Central memory CD8-positive, alpha-beta T cell (primary cell): ENCODE data around the gene SIK3.
A peak's percentile ranks its signal among the peaks of the same experiment; 100 is the strongest.
"Not testable (repeated sequence)": the region's sequence is repeated elsewhere in the genome, so short reads cannot be mapped to it uniquely, and the experiment has no call there.

Experiments
- ATAC-seq: fragments of 150-1000 bp; cut with Tn5 transposase; replicated peaks from 2 replicates; pipeline ENCODE4 v1.10.0; 2022; ENCODE audit warnings: mild to moderate bottlenecking, moderate FRiP score, moderate number of reproducible peaks; ENCODE audit not compliant: poor library complexity, severe bottlenecking; ENCODE audit errors: extremely low read depth
- DNase-seq, 2 donors: peaks; one replicate each; pipeline ENCODE4 v3.0.0; 2021; ENCODE audit warnings: low spot score in 2 of 2
- H3K27ac Mint-ChIP-seq: one replicate; pipeline ENCODE4 v1.8.0; 2022; ENCODE audit warnings: low read depth, mild to moderate bottlenecking, moderate library complexity, mixed read lengths
- H3K27me3 Mint-ChIP-seq: one replicate; pipeline ENCODE4 v1.8.0; 2022; ENCODE audit warnings: mixed read lengths
- H3K36me3 Mint-ChIP-seq: one replicate; pipeline ENCODE4 v1.8.0; 2022; ENCODE audit warnings: mild to moderate bottlenecking, moderate library complexity, mixed read lengths; ENCODE audit not compliant: insufficient read depth
- H3K4me1 Mint-ChIP-seq: one replicate; pipeline ENCODE4 v1.8.0; 2022; ENCODE audit warnings: mixed read lengths
- H3K4me3 Mint-ChIP-seq: one replicate; pipeline ENCODE4 v1.8.0; 2022; ENCODE audit warnings: mild to moderate bottlenecking, moderate library complexity, mixed read lengths
- H3K9me3 Mint-ChIP-seq: one replicate; pipeline ENCODE4 v1.8.0; 2022; ENCODE audit warnings: mixed read lengths

The SIK3 gene

DNA sequence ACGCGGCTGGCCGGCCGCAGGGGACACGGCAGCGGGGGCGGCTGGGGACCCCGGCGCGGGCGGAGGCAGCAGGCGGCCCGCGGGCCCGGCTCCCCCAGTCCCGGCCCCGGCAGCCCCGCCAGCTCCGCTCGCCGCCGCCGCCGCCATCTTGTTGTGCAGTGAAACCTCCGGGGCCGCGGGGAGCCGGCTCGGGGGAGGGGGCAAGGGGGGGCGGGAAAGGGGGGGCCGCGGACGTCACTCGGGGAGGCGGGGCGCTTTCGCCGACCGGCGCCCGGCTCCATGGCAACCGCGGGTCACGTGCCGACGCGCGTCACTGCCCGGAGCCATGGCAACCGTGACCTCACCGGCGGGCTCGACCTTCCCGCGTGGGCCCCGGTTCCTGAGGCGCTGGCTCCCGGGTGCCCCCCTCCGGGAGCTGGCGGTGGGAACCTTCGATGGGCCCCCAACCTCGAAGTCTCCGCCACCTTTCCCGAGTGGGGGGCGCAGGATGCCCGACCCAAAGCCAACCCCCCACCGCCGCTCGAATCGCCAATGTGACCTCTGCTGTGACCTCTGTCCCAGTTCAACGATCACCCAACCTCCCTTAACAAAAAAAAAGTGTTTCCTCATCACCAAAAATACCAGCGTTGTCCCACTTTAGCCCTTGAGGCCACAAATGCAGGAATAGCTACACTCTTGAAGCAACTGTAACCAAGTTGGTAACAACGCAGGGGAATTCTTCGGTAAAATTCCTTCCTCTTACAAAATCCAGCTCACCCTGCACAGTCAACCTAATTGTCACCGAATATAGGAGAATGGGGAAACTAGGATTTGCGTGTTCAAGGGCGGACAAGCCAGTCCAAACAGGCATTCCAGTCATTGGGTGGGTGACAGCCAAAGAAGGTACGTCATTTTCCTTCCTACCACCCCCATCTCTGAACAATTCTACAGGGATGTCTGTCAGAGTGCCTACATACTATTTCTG, at the start of gene SIK3:
Gene SIK3 (minus strand): TSS at position 160 of the 964 bp plus-strand sequence. CDS start 13 bp downstream, at position 147.
- Mint-ChIP-seq H3K4me3 (peak within 1 kb of the TSS; percentile 88), H3K4me1 (peaks cover 53% of the 10 kb centered on the region), H3K27me3 (no peaks in the 10 kb centered on the region), H3K9me3 (no peaks in the 10 kb centered on the region), H3K36me3 (peaks cover 34% of the 10 kb centered on the region), H3K27ac (peak within 1 kb of the TSS; percentile 99)
- peak; percentile 85 to 91 for DNase-seq
- ATAC-seq = peak; percentile 74

DNA sequence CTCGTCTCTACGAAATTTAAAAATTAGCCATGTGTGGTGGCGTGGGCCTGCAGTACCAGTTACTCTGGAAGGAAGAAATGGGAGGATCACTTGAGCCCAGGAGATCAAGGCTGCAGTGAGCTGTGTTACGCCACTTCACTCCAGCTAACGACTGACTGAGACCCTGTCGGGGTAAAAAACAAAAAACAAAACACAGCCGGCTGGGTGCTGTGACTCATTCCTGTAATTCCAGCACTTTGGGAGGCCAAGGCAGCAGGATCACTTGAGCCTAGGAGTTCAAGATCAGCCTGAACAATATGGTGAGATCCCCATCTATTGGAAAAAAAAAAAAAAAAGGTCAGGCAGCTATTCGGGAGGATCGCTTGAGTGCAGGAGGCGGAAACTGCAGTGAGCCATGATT, 48.3 kb upstream of the SIK3 start:
- no peak overlapping the region for H3K27ac Mint-ChIP-seq

DNA sequence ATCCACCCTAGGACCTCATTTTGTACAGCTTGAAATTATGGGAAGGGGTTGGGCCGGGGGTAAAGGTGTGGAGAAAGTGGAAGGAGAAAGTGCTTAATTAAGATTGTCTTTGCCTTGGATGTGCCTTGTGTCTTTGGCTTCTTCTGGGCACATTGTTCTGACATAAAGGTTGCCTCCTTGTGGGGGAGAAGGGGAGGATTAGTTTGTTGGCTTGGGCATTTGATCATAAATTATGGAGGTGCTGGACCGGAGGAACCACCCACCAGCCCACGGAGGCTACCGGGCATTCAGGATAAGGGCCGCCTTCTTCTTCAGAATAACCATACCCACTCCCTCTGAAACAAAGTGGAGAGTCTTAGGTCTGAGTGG, 47.1 kb upstream of the SIK3 start:
- ATAC-seq = no peak
- H3K4me1 Mint-ChIP-seq = peaks cover 41% of the 10 kb centered on the region

More for the DNA sequence above, 48.3 kb upstream of the SIK3 start:
- Mint-ChIP-seq H3K36me3 (peaks cover 37% of the 10 kb centered on the region), H3K27me3 (peaks cover 5% of the 10 kb centered on the region), H3K4me3 (peak overlapping the region; percentile 97), H3K4me1 (peaks cover 41% of the 10 kb centered on the region), H3K9me3 (no peaks in the 10 kb centered on the region)
- DNase-seq = no peak
- no peak for ATAC-seq

DNA sequence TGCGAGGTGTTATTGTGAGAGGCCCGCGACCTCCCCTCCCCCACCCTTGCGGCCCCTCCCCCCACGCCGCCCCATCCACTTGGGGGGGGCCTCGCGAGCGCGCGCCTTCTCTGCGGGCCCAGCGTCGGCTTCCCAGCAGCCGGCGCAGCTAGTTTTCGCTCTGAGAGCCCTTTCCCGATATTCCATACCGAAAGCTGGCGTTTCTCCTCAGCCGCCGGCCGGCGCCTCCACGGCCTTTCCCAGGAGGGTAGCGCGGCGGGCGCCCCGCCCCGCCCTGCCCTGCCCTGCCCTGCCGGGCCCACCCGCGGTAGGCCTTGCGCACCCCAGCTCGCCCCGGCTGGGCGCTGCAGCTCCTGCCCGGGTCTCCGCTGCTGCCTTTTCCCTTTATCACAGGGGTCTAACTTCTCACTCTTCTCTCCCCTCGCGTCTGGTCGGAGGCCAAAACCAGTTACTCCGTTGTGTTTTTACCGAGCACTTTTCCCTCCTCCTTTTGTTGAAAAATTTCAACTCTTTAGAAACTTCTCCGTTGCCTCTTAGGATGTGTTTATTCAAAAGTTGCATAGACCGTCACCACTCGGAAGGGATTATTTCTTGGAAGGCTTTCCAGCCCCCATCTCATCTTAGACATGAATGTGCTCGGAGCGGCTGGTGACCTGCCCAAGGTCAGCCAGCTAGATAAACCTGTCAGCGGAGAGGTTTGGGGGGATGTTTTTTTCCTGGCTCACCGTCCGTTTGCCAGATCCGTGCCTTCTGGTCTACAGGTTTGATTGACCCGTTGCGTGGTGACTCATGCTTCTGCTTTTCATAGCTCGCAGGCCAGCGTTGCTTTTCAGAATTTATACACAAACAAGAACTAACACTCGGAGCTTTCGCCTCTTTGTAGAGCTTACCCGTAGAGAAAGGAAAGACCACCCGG, 46.5 kb upstream of the SIK3 start:
- no peaks in the 10 kb centered on the region for H3K9me3 Mint-ChIP-seq
- peaks cover 23% of the 10 kb centered on the region for H3K27me3 Mint-ChIP-seq
- peak overlapping the region; percentile 97 for H3K4me3 Mint-ChIP-seq
- H3K27ac Mint-ChIP-seq = peak overlapping the region; percentile 89
- H3K36me3 Mint-ChIP-seq = peaks cover 31% of the 10 kb centered on the region
- DNase-seq (no peak), ATAC-seq (peak; percentile 59)
- H3K4me1 Mint-ChIP-seq = peaks cover 41% of the 10 kb centered on the region

More for the DNA sequence above, 47.1 kb upstream of the SIK3 start:
- Mint-ChIP-seq H3K9me3 (no peaks in the 10 kb centered on the region), H3K4me3 (peak overlapping the region; percentile 97), H3K27me3 (peaks cover 17% of the 10 kb centered on the region), H3K27ac (peak overlapping the region; percentile 89), H3K36me3 (peaks cover 34% of the 10 kb centered on the region)
- no peak for DNase-seq

DNA sequence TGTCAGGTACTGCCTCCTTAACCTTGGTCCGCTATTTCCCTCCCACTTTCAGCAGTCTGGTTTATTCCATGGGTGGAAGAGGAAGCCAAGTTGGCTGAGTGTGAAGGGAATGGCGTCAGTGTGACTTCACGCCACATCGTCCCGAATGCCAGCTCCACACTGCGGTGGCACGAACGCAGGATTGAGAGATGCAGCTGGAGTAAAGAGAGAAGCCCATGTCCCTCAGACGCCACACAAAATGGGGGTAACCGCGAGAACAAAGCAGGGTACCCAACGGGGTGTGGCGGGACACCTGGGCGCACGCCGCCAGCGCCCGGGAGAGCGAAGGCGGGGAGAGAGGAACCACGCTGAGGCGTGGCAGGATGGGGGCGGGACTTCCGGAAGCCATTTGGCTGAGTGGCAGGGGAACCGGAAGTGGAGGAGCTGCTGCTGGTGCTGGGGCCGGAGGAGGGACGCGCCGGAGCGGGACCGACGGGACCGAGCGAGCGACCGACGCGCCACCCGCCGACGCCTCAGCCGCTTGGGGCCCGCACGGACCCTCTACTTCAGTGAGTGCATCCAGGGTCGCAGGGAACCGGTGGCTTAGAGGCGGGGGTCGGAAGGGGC, 45.7 kb upstream of the SIK3 start, which contains the start of gene PAFAH1B2:
Gene PAFAH1B2 (plus strand): TSS at position 417 of the 606 bp plus-strand sequence. CDS start 8,161 bp downstream, outside the sequence.
- DNase-seq (peak; percentile 84 to 89), ATAC-seq (peak; percentile 91)
- Mint-ChIP-seq H3K36me3 (peaks cover 27% of the 10 kb centered on the region), H3K4me3 (peak within 1 kb of the TSS; percentile 97), H3K4me1 (peaks cover 41% of the 10 kb centered on the region), H3K27me3 (peaks cover 28% of the 10 kb centered on the region), H3K27ac (peak within 1 kb of the TSS; percentile 89), H3K9me3 (no peaks in the 10 kb centered on the region)

DNA sequence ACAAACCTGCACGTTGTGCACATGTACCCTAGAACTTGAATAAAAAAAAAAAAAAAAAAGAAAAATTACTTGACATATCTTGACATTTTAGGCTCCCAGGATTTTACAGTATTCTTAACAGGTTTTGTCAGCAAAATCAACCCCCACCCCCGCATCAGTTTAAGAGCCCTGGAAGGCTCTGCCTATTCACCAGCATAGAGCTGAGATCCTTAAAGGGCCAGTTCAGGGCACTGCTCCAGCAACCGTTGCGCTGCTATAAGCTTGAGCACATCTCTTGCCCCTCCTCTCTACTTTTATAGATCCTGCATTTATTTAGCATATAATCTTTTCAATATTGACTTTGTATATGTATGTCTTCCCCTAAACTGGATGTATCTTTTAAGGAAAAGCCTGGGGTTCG, 45.2 kb upstream of the SIK3 start:
- peak; percentile 38 for ATAC-seq
- Mint-ChIP-seq H3K9me3 (no peaks in the 10 kb centered on the region), H3K4me3 (peak overlapping the region; percentile 97), H3K27me3 (peaks cover 28% of the 10 kb centered on the region), H3K27ac (peak overlapping the region; percentile 89), H3K36me3 (peaks cover 27% of the 10 kb centered on the region), H3K4me1 (peaks cover 41% of the 10 kb centered on the region)
- no peak for DNase-seq

DNA sequence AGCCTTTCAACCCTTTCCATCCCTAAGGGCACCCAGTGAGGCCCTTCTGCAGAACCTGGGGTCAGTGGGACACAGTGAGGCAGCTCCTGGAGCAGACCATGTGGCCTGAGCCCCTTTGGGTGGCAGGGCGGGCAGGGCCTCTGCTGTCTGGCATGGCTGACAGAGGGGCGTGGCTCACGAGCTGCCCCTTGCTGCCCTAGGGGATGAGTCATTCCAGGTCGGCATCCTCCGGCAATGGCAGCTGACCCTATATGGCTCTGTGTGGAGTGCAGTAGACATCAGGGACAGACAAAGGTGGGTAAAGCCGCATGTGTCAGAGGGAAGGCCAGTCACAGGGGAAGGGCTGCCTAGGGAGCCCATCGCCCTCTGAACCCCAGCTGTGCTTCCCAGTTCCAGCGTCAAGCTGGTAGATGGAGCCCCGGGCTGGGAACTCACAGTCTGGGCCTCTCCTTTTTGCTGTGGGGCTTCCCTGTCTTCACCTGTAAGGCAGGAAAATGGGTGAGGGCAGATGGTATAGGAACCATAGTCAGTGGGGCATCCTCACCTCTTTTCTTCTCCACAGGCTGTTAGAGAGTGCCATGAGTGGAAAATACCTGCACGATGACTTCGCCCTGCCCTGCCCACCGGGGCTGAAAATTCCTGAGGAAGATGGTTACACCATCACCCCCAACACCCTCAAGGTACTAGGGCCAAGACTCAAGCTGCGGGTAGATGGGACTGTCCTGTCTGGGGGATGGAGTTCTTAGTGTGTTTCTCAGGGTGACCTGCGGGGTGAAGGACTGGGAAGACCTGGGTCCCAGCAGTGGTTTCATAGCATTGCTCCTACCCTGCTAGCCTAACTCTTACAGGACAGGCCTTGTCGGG, 39.2 kb upstream of the SIK3 start:
- not testable (repeated sequence) for H3K4me1 Mint-ChIP-seq

DNA sequence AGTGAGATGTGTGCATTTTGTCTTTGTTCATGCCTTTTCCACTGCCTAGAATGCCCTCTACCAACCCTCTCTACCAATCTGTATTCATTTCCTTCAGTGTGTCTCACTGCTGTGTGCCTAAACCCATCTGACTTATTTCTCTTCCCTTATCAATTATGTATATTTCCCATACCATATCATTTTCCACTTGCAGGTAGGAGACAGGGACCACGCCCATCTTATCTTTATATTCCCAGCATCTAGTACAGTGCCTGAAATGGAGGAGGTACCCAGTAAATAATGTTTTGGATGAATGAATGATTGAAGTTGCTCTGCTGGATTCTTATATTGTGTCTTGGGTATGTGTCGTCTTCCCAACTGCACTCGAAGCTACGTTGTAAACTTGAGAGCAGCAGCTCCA, 36.8 kb upstream of the SIK3 start:
- H3K27ac Mint-ChIP-seq, H3K27me3 Mint-ChIP-seq, H3K36me3 Mint-ChIP-seq, H3K4me1 Mint-ChIP-seq, H3K9me3 Mint-ChIP-seq, ATAC-seq, H3K4me3 Mint-ChIP-seq, DNase-seq: not testable (repeated sequence)

More for the DNA sequence above, 39.2 kb upstream of the SIK3 start:
- not testable (repeated sequence) for H3K36me3 Mint-ChIP-seq, DNase-seq, H3K9me3 Mint-ChIP-seq, ATAC-seq, H3K4me3 Mint-ChIP-seq, H3K27ac Mint-ChIP-seq
- peaks cover 28% of the 10 kb centered on the region for H3K27me3 Mint-ChIP-seq

DNA sequence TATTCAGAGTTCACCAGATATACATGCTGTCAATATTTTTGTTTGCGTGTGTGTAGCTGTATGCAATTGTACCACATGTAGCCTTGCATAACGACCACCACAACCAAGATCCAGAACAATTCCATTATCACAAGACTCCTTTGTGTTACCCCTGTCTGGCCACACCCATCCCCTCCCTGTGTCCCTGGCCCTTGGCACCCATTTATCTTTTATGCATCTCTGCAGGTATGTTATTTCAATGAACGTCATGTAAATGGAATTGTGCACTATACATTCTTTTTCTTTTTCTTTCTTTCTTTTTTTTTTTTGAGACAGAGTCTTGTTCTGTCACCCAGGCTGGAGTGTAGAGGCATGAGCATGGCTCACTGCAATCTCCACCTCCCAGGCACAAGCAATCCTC, 36.2 kb upstream of the SIK3 start:
- H3K36me3 Mint-ChIP-seq = no peaks in the 10 kb centered on the region
- no peaks in the 10 kb centered on the region for H3K9me3 Mint-ChIP-seq
- peaks cover 2% of the 10 kb centered on the region for H3K27me3 Mint-ChIP-seq
- H3K27ac Mint-ChIP-seq = no peak overlapping the region
- DNase-seq (no peak), ATAC-seq (no peak)
- H3K4me3 Mint-ChIP-seq = no peak overlapping the region
- H3K4me1 Mint-ChIP-seq = no peaks in the 10 kb centered on the region

DNA sequence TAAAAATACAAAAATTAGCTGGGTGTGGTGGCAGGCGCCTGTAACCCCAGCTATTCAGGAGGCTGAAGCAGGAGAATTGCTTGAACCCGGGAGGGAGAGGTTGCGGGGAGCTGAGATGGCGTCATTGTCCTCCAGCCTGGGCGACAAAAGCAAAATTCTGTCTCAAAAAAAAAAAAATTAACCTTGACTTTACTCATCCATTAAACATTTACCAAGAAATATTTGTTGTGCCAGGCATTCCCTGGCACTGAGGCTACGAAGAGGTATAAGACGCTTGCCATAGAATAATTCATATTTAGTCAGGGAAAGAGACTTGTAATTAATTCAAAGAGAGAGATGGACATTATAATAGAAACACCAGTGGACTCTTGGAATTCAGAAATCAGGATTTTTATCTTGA, 32.7 kb upstream of the SIK3 start:
- no peak overlapping the region for H3K4me3 Mint-ChIP-seq
- no peak for ATAC-seq
- H3K36me3 Mint-ChIP-seq = no peaks in the 10 kb centered on the region

DNA sequence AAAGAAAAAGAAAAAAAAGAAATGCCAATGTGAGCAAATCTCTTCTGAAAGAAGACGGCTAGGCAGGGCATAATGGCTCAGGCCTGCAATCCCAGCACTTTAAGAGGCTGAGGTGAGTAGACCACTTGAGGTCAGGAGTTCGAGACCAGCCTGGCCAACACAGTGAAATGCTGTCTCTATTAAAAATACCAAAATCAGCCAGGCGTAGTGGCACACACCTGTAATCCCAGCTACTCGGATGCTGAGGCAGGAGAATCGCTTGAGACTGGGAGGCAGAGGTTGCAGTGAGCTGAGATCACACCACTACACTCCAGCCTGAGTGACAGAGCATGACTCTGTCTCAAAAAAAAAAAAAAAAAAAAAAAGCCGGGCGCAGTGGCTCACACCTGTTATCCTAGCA, 32.2 kb upstream of the SIK3 start:
- H3K36me3 Mint-ChIP-seq, H3K27ac Mint-ChIP-seq, H3K4me1 Mint-ChIP-seq, H3K4me3 Mint-ChIP-seq, H3K9me3 Mint-ChIP-seq, H3K27me3 Mint-ChIP-seq, DNase-seq, ATAC-seq: not testable (repeated sequence)

More for the DNA sequence above, 32.7 kb upstream of the SIK3 start:
- Mint-ChIP-seq H3K4me1 (no peaks in the 10 kb centered on the region), H3K27ac (no peak overlapping the region), H3K27me3 (no peaks in the 10 kb centered on the region), H3K9me3 (no peaks in the 10 kb centered on the region)
- DNase-seq = no peak
